Lower leg skin (tissue), 3 donors: ENCODE measurements around the gene TMPRSS5.

ENCODE experiments used
- CTCF ChIP-seq, 3 donors: fragments of 450-650 bp; IDR thresholded peaks; one replicate each; pipeline ENCODE4 v1.5.1; 2016; ENCODE audit warnings: antibody characterized with exemption in 3 of 3, mild to moderate bottlenecking in 3 of 3, moderate library complexity in 2 of 3
- POLR2A ChIP-seq, 2 donors: fragments of 450-650 bp; IDR thresholded peaks; one replicate each; pipeline ENCODE4 v1.6.1; 2016 to 2017; ENCODE audit warnings: antibody characterized with exemption in 2 of 2, mild to moderate bottlenecking in 1 of 2, moderate library complexity in 1 of 2

- TF ChIP-seq POLR2A (IDR thresholded peaks at IDR 0.05) = no peak
- no peak for TF ChIP-seq CTCF (IDR thresholded peaks at IDR 0.05)
Observed at GRCh38 chr11:113701491-113701890, 4.6 kb downstream of the TMPRSS5 start.
